DND-41 (cell line): Measurements from ENCODE around the gene MTG1.

Source experiments
- EZH2 ChIP-seq: IDR thresholded peaks from 3 replicates; pipeline ENCODE4 v1.6.1; 2012; ENCODE audit warnings: borderline replicate concordance, low read depth, mild to moderate bottlenecking, moderate library complexity, low read length, inconsistent platforms; ENCODE audit not compliant: severe bottlenecking
- TF ChIP-seq, protein P1 (sequence below): IDR thresholded peaks from 2 replicates; pipeline ENCODE4 v1.5.1; 2012; ENCODE audit warnings: borderline replicate concordance, low read length, moderate library complexity, mild to moderate bottlenecking; ENCODE audit not compliant: poor library complexity, severe bottlenecking; ENCODE audit errors: extremely low read depth

DNA sequence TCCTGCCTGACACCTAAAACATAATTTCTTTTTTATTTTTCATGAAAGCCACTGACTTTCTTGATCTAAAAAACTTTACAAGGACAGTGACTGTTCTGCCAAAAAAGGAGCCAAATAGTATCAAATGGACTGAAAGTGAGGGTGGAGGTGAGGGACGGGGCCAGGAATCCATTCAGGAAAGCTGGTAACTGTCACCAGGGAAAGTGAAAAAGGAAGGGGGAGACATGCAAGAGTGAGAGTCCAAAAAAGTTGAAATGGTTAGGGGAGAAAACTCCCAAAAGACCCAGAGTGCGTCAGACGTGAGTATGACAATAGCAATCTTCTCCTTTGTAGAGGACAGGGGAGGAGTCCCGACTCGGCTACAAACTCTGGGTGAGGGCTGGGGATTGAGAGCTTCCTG, 49.7 kb upstream of the MTG1 start:
- TF ChIP-seq, protein P1, sequence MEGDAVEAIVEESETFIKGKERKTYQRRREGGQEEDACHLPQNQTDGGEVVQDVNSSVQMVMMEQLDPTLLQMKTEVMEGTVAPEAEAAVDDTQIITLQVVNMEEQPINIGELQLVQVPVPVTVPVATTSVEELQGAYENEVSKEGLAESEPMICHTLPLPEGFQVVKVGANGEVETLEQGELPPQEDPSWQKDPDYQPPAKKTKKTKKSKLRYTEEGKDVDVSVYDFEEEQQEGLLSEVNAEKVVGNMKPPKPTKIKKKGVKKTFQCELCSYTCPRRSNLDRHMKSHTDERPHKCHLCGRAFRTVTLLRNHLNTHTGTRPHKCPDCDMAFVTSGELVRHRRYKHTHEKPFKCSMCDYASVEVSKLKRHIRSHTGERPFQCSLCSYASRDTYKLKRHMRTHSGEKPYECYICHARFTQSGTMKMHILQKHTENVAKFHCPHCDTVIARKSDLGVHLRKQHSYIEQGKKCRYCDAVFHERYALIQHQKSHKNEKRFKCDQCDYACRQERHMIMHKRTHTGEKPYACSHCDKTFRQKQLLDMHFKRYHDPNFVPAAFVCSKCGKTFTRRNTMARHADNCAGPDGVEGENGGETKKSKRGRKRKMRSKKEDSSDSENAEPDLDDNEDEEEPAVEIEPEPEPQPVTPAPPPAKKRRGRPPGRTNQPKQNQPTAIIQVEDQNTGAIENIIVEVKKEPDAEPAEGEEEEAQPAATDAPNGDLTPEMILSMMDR = no peak
- TF ChIP-seq EZH2 = no peak
